Measurements from ENCODE around the gene OSBPL10.

DNA sequence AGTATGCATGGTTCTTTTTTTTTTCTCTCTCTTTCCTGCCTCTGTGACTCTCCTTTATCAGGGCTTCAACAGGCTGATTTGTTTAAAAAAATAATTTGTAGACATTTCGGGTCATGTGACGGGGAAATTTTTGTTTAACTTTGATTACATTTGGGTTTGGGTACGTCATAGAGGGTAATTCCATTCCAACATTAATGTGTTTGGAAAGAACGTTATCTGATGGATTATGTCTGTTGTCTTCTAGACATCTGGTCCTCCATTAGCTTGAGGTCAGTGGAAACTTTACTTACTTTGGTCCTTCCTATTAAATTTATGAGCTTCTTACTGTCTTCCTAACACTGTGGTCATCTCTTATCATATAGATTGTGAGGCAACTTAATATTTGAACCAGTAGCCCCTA is 367.4 kb downstream of the OSBPL10 start:
- no peak for TF ChIP-seq TOX (CRISPR knock-in tag; IDR thresholded peaks at IDR 0.05; ENCODE audit: borderline replicate concordance)
- TF ChIP-seq CREB5 (CRISPR knock-in tag; IDR thresholded peaks at IDR 0.05; ENCODE audit: low read depth), result no peak
- TF ChIP-seq ZNF70 (CRISPR knock-in tag; IDR thresholded peaks at IDR 0.05), result no peak
- no peak for TF ChIP-seq GLIS3 (CRISPR knock-in tag; IDR thresholded peaks at IDR 0.05)
- no peak for TF ChIP-seq RARB (CRISPR knock-in tag; IDR thresholded peaks at IDR 0.05)
- TF ChIP-seq ARNTL (CRISPR knock-in tag; IDR thresholded peaks at IDR 0.05; ENCODE audit: borderline replicate concordance, low read depth), result no peak
- TF ChIP-seq, protein P1, sequence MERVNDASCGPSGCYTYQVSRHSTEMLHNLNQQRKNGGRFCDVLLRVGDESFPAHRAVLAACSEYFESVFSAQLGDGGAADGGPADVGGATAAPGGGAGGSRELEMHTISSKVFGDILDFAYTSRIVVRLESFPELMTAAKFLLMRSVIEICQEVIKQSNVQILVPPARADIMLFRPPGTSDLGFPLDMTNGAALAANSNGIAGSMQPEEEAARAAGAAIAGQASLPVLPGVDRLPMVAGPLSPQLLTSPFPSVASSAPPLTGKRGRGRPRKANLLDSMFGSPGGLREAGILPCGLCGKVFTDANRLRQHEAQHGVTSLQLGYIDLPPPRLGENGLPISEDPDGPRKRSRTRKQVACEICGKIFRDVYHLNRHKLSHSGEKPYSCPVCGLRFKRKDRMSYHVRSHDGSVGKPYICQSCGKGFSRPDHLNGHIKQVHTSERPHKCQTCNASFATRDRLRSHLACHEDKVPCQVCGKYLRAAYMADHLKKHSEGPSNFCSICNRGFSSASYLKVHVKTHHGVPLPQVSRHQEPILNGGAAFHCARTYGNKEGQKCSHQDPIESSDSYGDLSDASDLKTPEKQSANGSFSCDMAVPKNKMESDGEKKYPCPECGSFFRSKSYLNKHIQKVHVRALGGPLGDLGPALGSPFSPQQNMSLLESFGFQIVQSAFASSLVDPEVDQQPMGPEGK (CRISPR knock-in tag; IDR thresholded peaks at IDR 0.05; ENCODE audit: borderline replicate concordance), result no peak
- no peak for TF ChIP-seq ESRRG (CRISPR knock-in tag; IDR thresholded peaks at IDR 0.05)
- TF ChIP-seq ZNF565 (CRISPR knock-in tag; conservative IDR thresholded peaks at IDR 0.05; ENCODE audit: low read depth), result no peak

Measured in SK-N-SH treated with all-trans-retinoic acid at 6 μM for 48 hours (cell line).